ENCODE measurements around the gene CEBPZ.
"Not testable (repeated sequence)": the region's sequence is repeated elsewhere in the genome, so short reads cannot be mapped to it uniquely, and the experiment has no call there.

The CEBPZ gene

GRCh38 chr2:37223131-37223530, 8.3 kb downstream of the CEBPZ start:
- DNase-seq: no peak

- no peak for DNase-seq
Observed at GRCh38 chr2:37219046-37219445, 12.3 kb downstream of the CEBPZ start.

GRCh38 chr2:37215250-37215649, 16.1 kb downstream of the CEBPZ start:
- DNase-seq: no peak

GRCh38 chr2:37211939-37212338, 19.5 kb downstream of the CEBPZ start:
- no peak for DNase-seq

- no peak for DNase-seq
Observed at GRCh38 chr2:37211212-37211611, 20.2 kb downstream of the CEBPZ start.

- not testable (repeated sequence) for DNase-seq
Observed at GRCh38 chr2:37206760-37207159, 24.6 kb downstream of the CEBPZ start.

DNA sequence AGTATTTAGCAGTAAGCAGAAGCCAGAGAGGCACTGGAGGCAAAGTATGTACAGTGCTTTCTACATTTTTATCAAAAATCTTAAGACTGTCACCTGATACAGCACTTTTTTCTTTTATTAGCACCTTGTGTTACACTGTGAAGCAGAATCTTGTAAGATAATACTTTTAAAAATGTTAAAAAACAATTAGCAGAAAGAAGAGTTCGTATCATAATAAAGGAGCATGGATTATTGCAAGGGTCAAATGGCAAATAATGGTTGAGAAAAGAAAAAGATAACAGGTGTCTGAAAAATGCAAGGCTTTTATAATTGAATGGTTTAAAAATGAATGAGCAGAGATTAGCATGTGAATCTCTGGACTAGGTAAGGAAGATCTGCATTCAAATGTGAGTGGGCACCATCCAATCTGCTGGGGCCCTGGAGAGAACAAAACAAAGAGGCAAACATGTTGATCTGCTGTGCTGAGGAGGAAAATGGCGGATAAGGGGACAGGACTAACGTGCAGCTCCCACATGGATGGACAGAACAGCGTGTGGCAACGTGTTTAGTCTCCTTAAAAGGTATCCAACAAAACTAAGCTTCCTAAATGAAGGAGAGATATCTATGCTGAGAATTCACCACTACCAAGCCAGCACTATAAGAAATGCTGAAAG, 25.6 kb downstream of the CEBPZ start:
- no peak for DNase-seq

- DNase-seq: not testable (repeated sequence)
Observed at GRCh38 chr2:37205071-37205661, 26.2 kb downstream of the CEBPZ start.

DNA sequence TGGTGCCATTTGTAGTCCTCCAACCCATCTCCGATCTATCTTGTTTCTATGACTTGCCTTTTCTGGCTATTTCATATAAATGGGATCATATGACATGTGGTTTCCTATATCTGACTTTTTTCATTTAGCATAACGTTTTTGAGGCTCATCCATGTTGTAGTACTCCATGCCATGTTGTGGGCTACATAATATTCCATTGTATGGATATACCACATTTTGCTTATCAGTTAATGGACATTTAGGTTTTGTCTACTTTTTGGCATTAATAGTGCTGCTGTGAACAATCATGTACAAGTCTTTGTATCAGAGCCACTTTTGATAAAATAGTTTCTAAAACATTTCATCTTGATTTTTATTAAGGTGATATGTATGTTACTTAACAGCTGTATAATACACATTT, 27.7 kb downstream of the CEBPZ start:
- no peak for DNase-seq

- DNase-seq: no peak
Observed at GRCh38 chr2:37201766-37202165, 29.6 kb downstream of the CEBPZ start.

DNA sequence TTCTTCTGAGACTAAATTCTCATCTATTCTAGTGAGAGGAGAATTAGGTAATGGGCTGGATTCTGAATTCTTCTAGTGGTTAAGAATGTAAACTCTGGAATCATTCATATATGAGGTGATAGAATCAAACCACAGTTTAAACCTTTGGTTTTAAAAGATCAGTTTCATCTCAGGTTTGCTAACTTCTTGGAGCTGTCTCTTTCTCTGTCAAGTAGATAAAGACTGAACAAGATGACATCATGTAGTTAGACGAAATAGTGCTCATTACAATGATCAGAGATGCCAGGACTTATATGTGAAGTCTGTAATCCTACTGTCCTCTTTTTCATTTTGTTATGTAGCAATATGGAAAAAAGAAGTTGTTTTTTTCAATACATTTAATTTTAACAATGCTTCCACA, 30.2 kb downstream of the CEBPZ start:
- no peak for DNase-seq

- DNase-seq: no peak
Observed at GRCh38 chr2:37198681-37199065, 32.7 kb downstream of the CEBPZ start.

DNA sequence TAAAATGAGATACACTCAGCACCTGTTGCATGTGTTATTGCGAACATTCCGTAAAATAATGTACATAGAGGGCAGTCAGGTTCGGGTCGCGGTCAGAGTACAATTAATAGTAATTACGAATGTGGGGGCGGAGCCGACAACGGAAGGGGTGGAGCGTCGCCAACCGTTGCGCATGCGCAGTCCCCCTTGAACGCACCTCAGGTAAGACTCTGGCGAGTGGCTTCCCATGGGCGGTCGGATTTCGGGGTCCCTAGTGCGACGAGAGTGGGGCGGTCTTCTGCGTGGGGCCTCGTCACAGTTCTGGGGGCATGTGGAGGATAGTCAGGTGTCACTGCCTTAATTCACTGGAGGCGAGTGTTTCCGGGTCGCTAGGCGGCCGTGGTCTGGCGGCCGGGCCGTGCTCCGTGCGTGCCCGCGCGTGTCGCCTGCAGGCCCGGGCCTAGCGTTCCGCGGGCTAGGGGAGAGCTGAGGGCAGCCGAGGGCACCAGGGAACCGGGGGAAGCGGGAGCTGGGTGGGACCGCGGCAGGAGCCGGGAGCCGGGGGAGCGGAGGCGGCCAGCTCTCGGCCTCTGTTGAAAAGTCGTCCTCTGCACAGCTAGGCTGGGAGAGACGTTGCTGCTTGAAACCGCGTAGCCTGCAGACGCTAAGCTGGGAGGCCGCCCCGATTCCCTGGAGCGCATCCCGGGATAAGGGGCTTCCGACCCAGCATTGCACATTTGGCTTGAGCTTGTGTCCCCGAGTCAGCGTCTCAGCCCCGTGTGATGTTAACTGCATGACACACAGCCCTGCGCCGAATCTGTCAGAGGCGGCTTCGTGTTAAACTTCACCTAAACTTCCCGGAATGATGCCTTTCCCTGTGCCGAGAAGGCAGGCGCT, 34.8 kb downstream of the CEBPZ start, which contains the start of gene CEBPZOS:
CEBPZOS (plus strand) TSS at position 177 of the 876 bp plus-strand sequence. CDS start 3,209 bp downstream, outside the sequence.
- DNase-seq: peak; percentile 71

- DNase-seq: not testable (repeated sequence)
Observed at GRCh38 chr2:37195862-37196319, 35.5 kb downstream of the CEBPZ start.

DNA sequence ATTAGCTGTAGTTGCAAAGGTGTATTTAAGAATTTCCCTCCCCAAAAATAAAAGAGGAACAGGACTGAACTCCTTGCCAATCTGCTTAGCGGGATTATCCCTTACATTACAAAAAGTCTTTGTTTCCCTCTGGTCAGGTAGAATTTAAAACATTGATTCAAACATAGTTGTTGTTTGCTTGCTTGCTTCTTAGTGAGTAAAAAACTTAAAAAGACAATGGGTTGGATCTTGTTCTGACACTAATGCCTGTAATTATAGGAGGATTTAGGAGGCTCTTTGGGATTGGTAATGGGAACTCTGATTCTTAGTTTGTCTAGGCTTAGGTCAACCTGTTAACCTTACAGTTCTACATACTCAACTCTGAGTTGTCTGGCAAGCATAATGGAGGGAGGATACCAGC, 38.8 kb downstream of the CEBPZ start:
- no peak for DNase-seq

DNA sequence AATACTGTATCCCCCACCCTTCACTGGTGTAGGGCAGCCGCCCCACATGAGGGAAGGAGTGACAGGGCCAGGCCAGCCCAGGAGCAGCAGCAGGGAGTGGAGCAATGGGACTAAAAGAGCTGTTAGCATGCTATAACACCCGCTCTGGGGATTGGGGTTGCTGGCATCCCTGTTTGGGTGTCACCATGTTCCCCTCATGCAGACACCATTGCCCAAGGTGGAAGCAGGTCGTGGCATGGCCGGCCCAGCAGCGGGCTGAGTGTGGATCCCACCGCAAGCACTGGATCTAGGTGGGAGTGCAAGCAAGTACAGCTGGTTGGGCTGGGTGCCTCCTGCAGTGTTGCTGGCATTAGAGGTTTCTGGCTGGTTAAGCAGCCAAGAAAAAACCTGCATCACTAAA, 39.6 kb downstream of the CEBPZ start:
- no peak for DNase-seq

- DNase-seq: no peak
Observed at GRCh38 chr2:37191253-37191652, 40.1 kb downstream of the CEBPZ start.

DNA sequence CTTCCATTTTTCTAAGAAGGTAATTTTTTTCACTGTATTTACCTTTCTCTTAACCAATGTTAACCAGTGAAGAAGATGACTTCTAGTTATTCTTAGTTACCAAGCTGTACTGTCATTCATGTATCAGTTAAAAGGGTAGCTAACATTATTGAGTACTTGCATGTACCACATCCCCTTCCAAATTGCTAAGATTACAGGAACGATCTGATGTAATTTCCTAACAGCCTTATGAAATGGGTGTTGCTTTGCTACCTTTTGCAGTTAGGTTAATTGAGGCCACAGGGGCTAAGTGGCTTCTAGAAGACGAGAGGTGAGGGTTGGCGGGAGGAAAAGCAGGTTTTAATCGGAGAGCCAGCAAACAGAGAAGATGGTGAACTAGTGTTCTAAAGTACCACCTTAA, 41.1 kb downstream of the CEBPZ start:
- no peak for DNase-seq

- no peak for DNase-seq
Observed at GRCh38 chr2:37189452-37190153, 41.8 kb downstream of the CEBPZ start.

DNA sequence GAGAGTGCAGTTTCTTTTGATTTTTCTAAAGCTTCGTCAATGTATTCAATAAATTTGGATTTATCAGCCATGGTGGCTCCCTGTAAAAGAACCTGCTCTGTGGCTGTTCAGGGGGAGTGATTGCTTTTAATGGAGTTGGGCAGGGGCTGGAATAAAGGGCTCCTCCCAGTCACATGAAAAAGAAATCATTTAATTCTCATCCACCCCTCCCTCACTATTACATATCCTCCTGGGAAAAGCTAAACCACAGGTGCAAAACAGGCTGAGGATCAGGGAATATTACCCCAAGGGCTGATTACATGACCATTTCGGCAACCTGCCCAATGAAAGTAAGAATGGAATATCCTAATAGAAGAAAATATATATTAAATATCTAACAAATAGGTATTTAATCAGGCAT, 42.8 kb downstream of the CEBPZ start, which contains the start of gene SULT6B1:
SULT6B1 (minus strand) TSS at position 101 of the 400 bp plus-strand sequence; CDS start at position 71, 30 bp downstream.
- DNase-seq: no peak

- DNase-seq: no peak
Observed at GRCh38 chr2:37181726-37182684, 49.4 kb downstream of the CEBPZ start.

- no peak for DNase-seq
Observed at GRCh38 chr2:37180640-37181039, 50.8 kb downstream of the CEBPZ start.

Data from activated gamma-delta T cell (primary cell).